ENCODE data around the gene SDC3.

DNA sequence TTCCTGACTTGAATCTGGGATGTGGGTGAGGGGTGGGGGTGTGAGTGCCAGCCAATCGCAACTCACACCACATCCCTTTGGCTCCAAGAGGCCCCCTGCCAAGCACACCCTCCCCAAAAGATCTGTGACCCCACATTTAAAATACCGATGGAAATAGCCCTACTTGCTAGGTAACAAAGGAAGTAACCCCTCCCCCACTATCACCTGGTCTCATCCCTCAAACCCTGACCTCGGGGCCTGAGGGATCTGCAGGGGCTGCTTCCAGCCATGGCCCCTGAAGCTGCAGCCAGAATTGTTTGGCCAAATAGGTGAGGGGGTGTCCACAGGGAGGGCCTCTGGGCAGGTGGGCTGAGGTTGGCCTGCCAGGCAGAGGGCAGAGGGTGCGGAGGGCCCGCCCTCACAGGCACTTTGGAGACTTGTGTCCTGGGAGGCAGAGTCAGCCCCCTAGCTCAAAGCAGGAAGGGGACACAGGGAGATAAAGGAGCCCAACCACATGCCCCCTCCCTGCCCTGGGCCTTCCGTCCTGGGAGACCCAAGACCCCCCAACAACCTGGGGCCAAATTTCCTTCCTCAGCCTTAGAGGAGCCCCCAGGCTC is 37.2 kb downstream of the SDC3 start:
- TF ChIP-seq, protein P1, sequence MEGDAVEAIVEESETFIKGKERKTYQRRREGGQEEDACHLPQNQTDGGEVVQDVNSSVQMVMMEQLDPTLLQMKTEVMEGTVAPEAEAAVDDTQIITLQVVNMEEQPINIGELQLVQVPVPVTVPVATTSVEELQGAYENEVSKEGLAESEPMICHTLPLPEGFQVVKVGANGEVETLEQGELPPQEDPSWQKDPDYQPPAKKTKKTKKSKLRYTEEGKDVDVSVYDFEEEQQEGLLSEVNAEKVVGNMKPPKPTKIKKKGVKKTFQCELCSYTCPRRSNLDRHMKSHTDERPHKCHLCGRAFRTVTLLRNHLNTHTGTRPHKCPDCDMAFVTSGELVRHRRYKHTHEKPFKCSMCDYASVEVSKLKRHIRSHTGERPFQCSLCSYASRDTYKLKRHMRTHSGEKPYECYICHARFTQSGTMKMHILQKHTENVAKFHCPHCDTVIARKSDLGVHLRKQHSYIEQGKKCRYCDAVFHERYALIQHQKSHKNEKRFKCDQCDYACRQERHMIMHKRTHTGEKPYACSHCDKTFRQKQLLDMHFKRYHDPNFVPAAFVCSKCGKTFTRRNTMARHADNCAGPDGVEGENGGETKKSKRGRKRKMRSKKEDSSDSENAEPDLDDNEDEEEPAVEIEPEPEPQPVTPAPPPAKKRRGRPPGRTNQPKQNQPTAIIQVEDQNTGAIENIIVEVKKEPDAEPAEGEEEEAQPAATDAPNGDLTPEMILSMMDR (IDR thresholded peaks at IDR 0.05), result no peak
- no peak for TF ChIP-seq EZH2 (IDR thresholded peaks at IDR 0.05; ENCODE audit: borderline replicate concordance, insufficient read depth, low read depth, low read length, poor library complexity, severe bottlenecking)

Measured in B cell (primary cell).